GM12891 (cell line): Measurements from ENCODE around the gene TSPAN9.

ENCODE experiments used
- PAX5 ChIP-seq: IDR thresholded peaks from 2 replicates; pipeline ENCODE4 v1.6.1; 2011; ENCODE audit warnings: low read length, moderate library complexity, mild to moderate bottlenecking; ENCODE audit not compliant: insufficient read depth, severe bottlenecking
- POLR2A ChIP-seq: IDR thresholded peaks from 2 replicates; pipeline ENCODE4 v1.6.1; 2011; ENCODE audit warnings: low read depth, low read length, control low read depth
- POLR2AphosphoS5 ChIP-seq: IDR thresholded peaks from 2 replicates; pipeline ENCODE4 v1.6.1; 2011; ENCODE audit warnings: low read depth, low read length, control low read depth
- TAF1 ChIP-seq: IDR thresholded peaks from 2 replicates; pipeline ENCODE4 v1.6.1; 2011; ENCODE audit warnings: low read depth, low read length, control low read depth

- no peak for TF ChIP-seq POLR2AphosphoS5
- TF ChIP-seq POLR2A = no peak
- TF ChIP-seq TAF1 = no peak
- TF ChIP-seq PAX5 = no peak
Observed at GRCh38 chr12:3129301-3130056, 52.3 kb downstream of the TSPAN9 start.
